HCT116 (cell line): ENCODE measurements around the gene THSD4.

Experiments
- EZH2 ChIP-seq: fragments of 200-600 bp; sonication (generic); IDR thresholded peaks from 2 replicates; pipeline ENCODE4 v1.6.1; 2017; ENCODE audit warnings: antibody characterized with exemption, mixed run types
- EZH2phosphoT487 ChIP-seq: fragments of 200-600 bp; IDR thresholded peaks from 2 replicates; pipeline ENCODE4 v1.6.1; 2018; ENCODE audit warnings: antibody characterized with exemption, borderline replicate concordance
- POLR2AphosphoS5 ChIP-seq: IDR thresholded peaks from 2 replicates; pipeline ENCODE4 v1.6.1; 2011; ENCODE audit warnings: mild to moderate bottlenecking, low read depth, low read length, moderate library complexity
- SP1 ChIP-seq: IDR thresholded peaks from 2 replicates; pipeline ENCODE4 v1.6.1; 2012; ENCODE audit warnings: low read depth
- TF ChIP-seq, protein P1 (sequence below), 3 experiments: fragments of 200-600 bp in 1 of 3; sonication (generic) in 1 of 3; IDR thresholded peaks in 2 of 3; conservative IDR thresholded peaks in 1 of 3; 2 replicates each; pipeline ENCODE4 v1.5.1; 2012 to 2017; ENCODE audit warnings: low read depth in 2 of 3, low read length in 2 of 3, antibody characterized with exemption in 1 of 3, borderline replicate concordance in 1 of 3, control low read depth in 1 of 3, mild to moderate bottlenecking in 1 of 3, mixed read lengths in 1 of 3, mixed run types in 1 of 3, moderate library complexity in 1 of 3; ENCODE audit not compliant: insufficient read depth in 1 of 3

- TF ChIP-seq, protein P1, sequence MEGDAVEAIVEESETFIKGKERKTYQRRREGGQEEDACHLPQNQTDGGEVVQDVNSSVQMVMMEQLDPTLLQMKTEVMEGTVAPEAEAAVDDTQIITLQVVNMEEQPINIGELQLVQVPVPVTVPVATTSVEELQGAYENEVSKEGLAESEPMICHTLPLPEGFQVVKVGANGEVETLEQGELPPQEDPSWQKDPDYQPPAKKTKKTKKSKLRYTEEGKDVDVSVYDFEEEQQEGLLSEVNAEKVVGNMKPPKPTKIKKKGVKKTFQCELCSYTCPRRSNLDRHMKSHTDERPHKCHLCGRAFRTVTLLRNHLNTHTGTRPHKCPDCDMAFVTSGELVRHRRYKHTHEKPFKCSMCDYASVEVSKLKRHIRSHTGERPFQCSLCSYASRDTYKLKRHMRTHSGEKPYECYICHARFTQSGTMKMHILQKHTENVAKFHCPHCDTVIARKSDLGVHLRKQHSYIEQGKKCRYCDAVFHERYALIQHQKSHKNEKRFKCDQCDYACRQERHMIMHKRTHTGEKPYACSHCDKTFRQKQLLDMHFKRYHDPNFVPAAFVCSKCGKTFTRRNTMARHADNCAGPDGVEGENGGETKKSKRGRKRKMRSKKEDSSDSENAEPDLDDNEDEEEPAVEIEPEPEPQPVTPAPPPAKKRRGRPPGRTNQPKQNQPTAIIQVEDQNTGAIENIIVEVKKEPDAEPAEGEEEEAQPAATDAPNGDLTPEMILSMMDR (IDR thresholded peaks at IDR 0.05 in 2 of 3, conservative IDR thresholded peaks at IDR 0.05 in 1 of 3; ENCODE audit: borderline replicate concordance in 1 of 3, insufficient read depth in 1 of 3, low read depth in 2 of 3, low read length in 2 of 3): no peak
- TF ChIP-seq POLR2AphosphoS5: no peak
- TF ChIP-seq EZH2phosphoT487: no peak
- no peak for TF ChIP-seq EZH2
- no peak for TF ChIP-seq SP1
These were observed 392.9 kb downstream of the THSD4 start for GRCh38 chr15:71508081-71508682.
